ENCODE measurements around the gene CBX4.

- TF ChIP-seq, protein P1, sequence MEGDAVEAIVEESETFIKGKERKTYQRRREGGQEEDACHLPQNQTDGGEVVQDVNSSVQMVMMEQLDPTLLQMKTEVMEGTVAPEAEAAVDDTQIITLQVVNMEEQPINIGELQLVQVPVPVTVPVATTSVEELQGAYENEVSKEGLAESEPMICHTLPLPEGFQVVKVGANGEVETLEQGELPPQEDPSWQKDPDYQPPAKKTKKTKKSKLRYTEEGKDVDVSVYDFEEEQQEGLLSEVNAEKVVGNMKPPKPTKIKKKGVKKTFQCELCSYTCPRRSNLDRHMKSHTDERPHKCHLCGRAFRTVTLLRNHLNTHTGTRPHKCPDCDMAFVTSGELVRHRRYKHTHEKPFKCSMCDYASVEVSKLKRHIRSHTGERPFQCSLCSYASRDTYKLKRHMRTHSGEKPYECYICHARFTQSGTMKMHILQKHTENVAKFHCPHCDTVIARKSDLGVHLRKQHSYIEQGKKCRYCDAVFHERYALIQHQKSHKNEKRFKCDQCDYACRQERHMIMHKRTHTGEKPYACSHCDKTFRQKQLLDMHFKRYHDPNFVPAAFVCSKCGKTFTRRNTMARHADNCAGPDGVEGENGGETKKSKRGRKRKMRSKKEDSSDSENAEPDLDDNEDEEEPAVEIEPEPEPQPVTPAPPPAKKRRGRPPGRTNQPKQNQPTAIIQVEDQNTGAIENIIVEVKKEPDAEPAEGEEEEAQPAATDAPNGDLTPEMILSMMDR (conservative IDR thresholded peaks at IDR 0.05; ENCODE audit: low read depth, low read length): no peak
- no peak for TF ChIP-seq EZH2 (IDR thresholded peaks at IDR 0.05; ENCODE audit: low read length, unreplicated experiment)
- no peak for TF ChIP-seq EZH2phosphoT487 (IDR thresholded peaks at IDR 0.05; ENCODE audit: borderline replicate concordance, low read length)
Observed at GRCh38 chr17:79888009-79888540, 48.8 kb upstream of the CBX4 start.

All from PC-3 (cell line).